ENCODE data around the gene RIN2. TPM values are rescaled to one million over a fixed set of nuclear protein-coding genes. Genes with fewer than 3 reads are reported as not detected.

RIN2 gene
- 26.6 and 31.9 TPM in 2 replicates for total RNA-seq (2014; rRNA removed; shearing (Covaris generic))

- no peak for DNase-seq (ENCODE audit: low spot score)
Observed at GRCh38 chr20:19758133-19758500, at the start of gene RIN2. TSS of gene RIN2 (plus strand) at chr20:19758258. CDS start at chr20:19889602, 131,344 bp downstream.

GRCh38 chr20:19709635-19710335 lies 48.3 kb upstream of the RIN2 start:
- DNase-seq (ENCODE audit: low spot score), result no peak

GRCh38 chr20:19710336-19711120 lies 47.5 kb upstream of the RIN2 start:
- DNase-seq (ENCODE audit: low spot score), result peak; percentile 53

GRCh38 chr20:19711126-19711525 lies 46.9 kb upstream of the RIN2 start:
- no peak for DNase-seq (ENCODE audit: low spot score)

- DNase-seq (ENCODE audit: low spot score), result no peak
Observed at GRCh38 chr20:19712721-19713260, 45.3 kb upstream of the RIN2 start.

- DNase-seq (ENCODE audit: low spot score), result no peak
Observed at GRCh38 chr20:19713822-19714578, 44.1 kb upstream of the RIN2 start.

GRCh38 chr20:19714579-19714840 lies 43.5 kb upstream of the RIN2 start:
- peak; percentile 28 for DNase-seq (ENCODE audit: low spot score)

GRCh38 chr20:19715986-19716385 lies 42.1 kb upstream of the RIN2 start:
- no peak for DNase-seq (ENCODE audit: low spot score)

GRCh38 chr20:19718880-19719279 lies 39.2 kb upstream of the RIN2 start:
- no peak for DNase-seq (ENCODE audit: low spot score)

- DNase-seq (ENCODE audit: low spot score), result no peak
Observed at GRCh38 chr20:19720991-19721390, 37.1 kb upstream of the RIN2 start.

GRCh38 chr20:19723051-19723450 lies 35.0 kb upstream of the RIN2 start:
- no peak for DNase-seq (ENCODE audit: low spot score)

GRCh38 chr20:19723813-19724430 lies 34.1 kb upstream of the RIN2 start:
- no peak for DNase-seq (ENCODE audit: low spot score)

- DNase-seq (ENCODE audit: low spot score), result no peak
Observed at GRCh38 chr20:19725373-19725772, 32.7 kb upstream of the RIN2 start.

- no peak for DNase-seq (ENCODE audit: low spot score)
Observed at GRCh38 chr20:19725814-19726525, 32.1 kb upstream of the RIN2 start.

- DNase-seq (ENCODE audit: low spot score), result no peak
Observed at GRCh38 chr20:19727251-19727847, 30.7 kb upstream of the RIN2 start.

- DNase-seq (ENCODE audit: low spot score), result no peak
Observed at GRCh38 chr20:19729672-19730071, 28.4 kb upstream of the RIN2 start.

- no peak for DNase-seq (ENCODE audit: low spot score)
Observed at GRCh38 chr20:19730706-19731105, 27.4 kb upstream of the RIN2 start.

- DNase-seq (ENCODE audit: low spot score), result no peak
Observed at GRCh38 chr20:19734811-19735210, 23.2 kb upstream of the RIN2 start.

GRCh38 chr20:19735446-19735845 lies 22.6 kb upstream of the RIN2 start:
- peak; percentile 85 for DNase-seq (ENCODE audit: low spot score)

GRCh38 chr20:19737025-19737424 lies 21.0 kb upstream of the RIN2 start:
- peak; percentile 58 for DNase-seq (ENCODE audit: low spot score)

- no peak for DNase-seq (ENCODE audit: low spot score)
Observed at GRCh38 chr20:19738951-19739350, 19.1 kb upstream of the RIN2 start.

All from HT-29 (cell line).